Stimulated activated CD8-positive, alpha-beta memory T cell treated with anti-CD3 and anti-CD28 coated beads, Interleukin-7, amount 100 ng/mL, for 48 hours (primary cell): ENCODE data around the gene FKBP15.
"Not testable (repeated sequence)": the region's sequence is repeated elsewhere in the genome, so short reads cannot be mapped to it uniquely, and the experiment has no call there.

Experiments
- DNase-seq, 2 donors: peaks; one replicate each; pipeline ENCODE4 v3.0.0-alpha.2; 2020; ENCODE audit warnings: low read depth in 1 of 2; ENCODE audit errors: extremely low read depth in 1 of 2

FKBP15 gene

GRCh38 chr9:113151696-113152630 is 69.1 kb downstream of the FKBP15 start:
- DNase-seq: no peak

- DNase-seq: peak; percentile 76 to 85
These were observed 70.1 kb downstream of the FKBP15 start, which contains the start of gene SLC31A2 for GRCh38 chr9:113150670-113151611. Gene SLC31A2, plus strand, starts transcription at chr9:113151007. Its CDS starts 68 bp downstream, at chr9:113151075.

GRCh38 chr9:113149561-113149960 is 71.5 kb downstream of the FKBP15 start:
- DNase-seq: not testable (repeated sequence)

- no peak for DNase-seq
These were observed 72.1 kb downstream of the FKBP15 start for GRCh38 chr9:113148781-113149510.

GRCh38 chr9:113148372-113148705 is 72.7 kb downstream of the FKBP15 start:
- DNase-seq: no peak

- DNase-seq: no peak
These were observed 77.4 kb downstream of the FKBP15 start for GRCh38 chr9:113143432-113144227.

GRCh38 chr9:113140896-113141295 is 80.2 kb downstream of the FKBP15 start:
- not testable (repeated sequence) for DNase-seq

- DNase-seq: no peak
These were observed 81.1 kb downstream of the FKBP15 start for GRCh38 chr9:113139953-113140352.

- DNase-seq: no peak
These were observed 81.8 kb downstream of the FKBP15 start for GRCh38 chr9:113139225-113139829.

GRCh38 chr9:113138760-113139159 is 82.3 kb downstream of the FKBP15 start:
- DNase-seq: no peak

GRCh38 chr9:113137196-113138168 is 83.6 kb downstream of the FKBP15 start:
- DNase-seq: no peak

GRCh38 chr9:113131689-113132151 is 89.4 kb downstream of the FKBP15 start:
- no peak for DNase-seq

- no peak for DNase-seq
These were observed 91.2 kb downstream of the FKBP15 start for GRCh38 chr9:113129884-113130283.

GRCh38 chr9:113129466-113129865 is 91.6 kb downstream of the FKBP15 start:
- no peak for DNase-seq

GRCh38 chr9:113125386-113126035 is 95.6 kb downstream of the FKBP15 start:
- no peak for DNase-seq

GRCh38 chr9:113118829-113119228 is 102.2 kb downstream of the FKBP15 start:
- not testable (repeated sequence) for DNase-seq
